ENCODE results near the gene GPSM3.
A peak's percentile ranks its signal among the peaks of the same experiment; 100 is the strongest.

The GPSM3 gene

DNA sequence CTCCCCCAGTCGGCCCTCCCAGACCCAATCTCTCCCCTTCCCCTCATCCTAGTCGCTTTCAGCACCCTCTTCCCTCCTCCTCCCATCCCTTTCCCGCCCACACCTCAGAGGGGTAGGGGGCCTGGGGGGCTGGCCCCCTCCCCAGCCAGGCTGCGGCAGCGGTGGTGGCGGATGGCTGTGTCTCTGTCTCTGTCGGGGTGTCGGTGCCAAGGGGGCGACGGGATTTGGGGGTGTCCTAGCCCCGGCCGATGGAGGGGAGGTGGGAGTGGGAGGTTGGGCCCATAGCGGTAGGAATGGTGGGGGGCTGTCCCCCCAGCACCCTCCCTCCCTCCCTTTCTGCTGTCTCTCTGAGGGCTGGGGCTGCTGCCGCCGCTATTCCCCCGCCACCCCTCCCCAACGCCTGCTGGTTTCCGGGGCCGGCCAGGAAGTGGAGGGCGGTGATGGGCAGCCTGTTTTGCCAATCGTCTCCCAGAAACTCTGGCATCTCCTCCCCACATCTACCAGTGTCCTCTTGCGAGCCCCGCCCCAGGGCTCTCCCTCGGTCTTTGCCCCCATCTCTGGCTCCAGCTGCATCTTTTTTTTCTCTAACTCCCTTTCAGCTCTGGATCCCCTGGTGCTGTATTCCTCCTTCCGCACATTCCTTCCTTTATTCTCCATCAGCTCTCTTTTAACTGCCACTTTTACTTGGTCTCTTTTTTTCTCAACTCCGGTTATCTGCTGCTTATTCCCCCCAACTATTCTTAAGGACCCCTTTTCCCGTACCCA is 16.6 kb downstream of the GPSM3 start, which contains the start of gene AGPAT1:
AGPAT1 (minus strand) TSS at position 374 of the 765 bp plus-strand sequence. CDS start 4,588 bp downstream, outside the sequence.
- TF ChIP-seq EZH2phosphoT487 (conservative IDR thresholded peaks at IDR 0.05; ENCODE audit: low read length) = no peak
- TF ChIP-seq, protein P1, sequence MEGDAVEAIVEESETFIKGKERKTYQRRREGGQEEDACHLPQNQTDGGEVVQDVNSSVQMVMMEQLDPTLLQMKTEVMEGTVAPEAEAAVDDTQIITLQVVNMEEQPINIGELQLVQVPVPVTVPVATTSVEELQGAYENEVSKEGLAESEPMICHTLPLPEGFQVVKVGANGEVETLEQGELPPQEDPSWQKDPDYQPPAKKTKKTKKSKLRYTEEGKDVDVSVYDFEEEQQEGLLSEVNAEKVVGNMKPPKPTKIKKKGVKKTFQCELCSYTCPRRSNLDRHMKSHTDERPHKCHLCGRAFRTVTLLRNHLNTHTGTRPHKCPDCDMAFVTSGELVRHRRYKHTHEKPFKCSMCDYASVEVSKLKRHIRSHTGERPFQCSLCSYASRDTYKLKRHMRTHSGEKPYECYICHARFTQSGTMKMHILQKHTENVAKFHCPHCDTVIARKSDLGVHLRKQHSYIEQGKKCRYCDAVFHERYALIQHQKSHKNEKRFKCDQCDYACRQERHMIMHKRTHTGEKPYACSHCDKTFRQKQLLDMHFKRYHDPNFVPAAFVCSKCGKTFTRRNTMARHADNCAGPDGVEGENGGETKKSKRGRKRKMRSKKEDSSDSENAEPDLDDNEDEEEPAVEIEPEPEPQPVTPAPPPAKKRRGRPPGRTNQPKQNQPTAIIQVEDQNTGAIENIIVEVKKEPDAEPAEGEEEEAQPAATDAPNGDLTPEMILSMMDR (IDR thresholded peaks at IDR 0.05; ENCODE audit: insufficient read depth, low read length, poor library complexity, severe bottlenecking) = no peak

DNA sequence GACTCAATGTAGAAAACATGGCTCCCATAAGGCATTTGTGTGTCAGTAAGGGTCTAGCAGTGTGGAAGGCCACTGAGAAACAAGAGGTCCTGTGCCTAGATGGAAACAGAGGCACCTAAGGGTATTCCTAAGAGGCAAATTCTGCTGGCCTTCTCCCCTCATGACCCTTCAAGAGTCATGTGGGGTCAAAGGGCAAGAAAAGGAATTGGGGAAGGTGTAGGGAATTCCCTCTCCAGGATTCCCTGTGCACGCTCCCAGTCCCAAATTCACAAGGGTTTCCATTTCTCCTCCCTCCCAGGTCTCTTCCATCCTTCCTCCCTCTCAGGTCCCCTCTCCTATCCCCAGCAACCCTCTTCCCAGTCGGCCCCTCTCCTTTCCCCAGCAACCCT is 17.1 kb downstream of the GPSM3 start:
- peak overlapping the region; percentile 88 for H3K9ac ChIP-seq (ENCODE audit: low read length)
- H3K4me3 ChIP-seq (ENCODE audit: insufficient read depth, low read length, poor library complexity, severe bottlenecking) = peak overlapping the region; percentile 86
- H2AFZ ChIP-seq (ENCODE audit: low read depth, low read length, severe bottlenecking) = peak overlapping the region; percentile 39
- H3K79me2 ChIP-seq (ENCODE audit: insufficient read depth, low read length) = peaks cover 31% of the 10 kb centered on the region
- no peaks in the 10 kb centered on the region for H3K9me2 ChIP-seq (replicated peaks; ENCODE audit: insufficient read depth, low read length)
- no peaks in the 10 kb centered on the region for H3K27me3 ChIP-seq (ENCODE audit: low read length)
- TF ChIP-seq EZH2phosphoT487 (conservative IDR thresholded peaks at IDR 0.05; ENCODE audit: low read length) = no peak
- TF ChIP-seq, protein P1 (IDR thresholded peaks at IDR 0.05; ENCODE audit: insufficient read depth, low read length, poor library complexity, severe bottlenecking) = no peak
- H3K36me3 ChIP-seq (ENCODE audit: low read length) = no peaks in the 10 kb centered on the region
- H3K9me3 ChIP-seq (ENCODE audit: insufficient read depth, low read length) = no peaks in the 10 kb centered on the region
- H3F3A ChIP-seq (ENCODE audit: insufficient read depth) = peaks cover 16% of the 10 kb centered on the region
- H4K20me1 ChIP-seq (ENCODE audit: low read depth, low read length) = no peaks in the 10 kb centered on the region
- peak overlapping the region; percentile 73 for H3K4me2 ChIP-seq (ENCODE audit: low read depth, low read length, poor library complexity, severe bottlenecking)
- no peak overlapping the region; the same call in 1 of the 2 replicates for H3K27ac ChIP-seq (ENCODE audit: low read depth, low read length)

More for the DNA sequence above, 16.6 kb downstream of the GPSM3 start, which contains the start of gene AGPAT1:
- H2AFZ ChIP-seq (ENCODE audit: low read depth, low read length, severe bottlenecking) = peak within 1 kb of the TSS; percentile 59
- peak within 1 kb of the TSS; percentile 81 for H3K27ac ChIP-seq (ENCODE audit: low read depth, low read length)
- H3F3A ChIP-seq (ENCODE audit: insufficient read depth) = peaks cover 16% of the 10 kb centered on the region
- no peaks in the 10 kb centered on the region for H4K20me1 ChIP-seq (ENCODE audit: low read depth, low read length)
- H3K4me3 ChIP-seq (ENCODE audit: insufficient read depth, low read length, poor library complexity, severe bottlenecking) = peak within 1 kb of the TSS; percentile 86
- H3K4me2 ChIP-seq (ENCODE audit: low read depth, low read length, poor library complexity, severe bottlenecking) = peak within 1 kb of the TSS; percentile 73
- H3K9me3 ChIP-seq (ENCODE audit: insufficient read depth, low read length) = no peaks in the 10 kb centered on the region
- no peaks in the 10 kb centered on the region for H3K9me2 ChIP-seq (replicated peaks; ENCODE audit: insufficient read depth, low read length)
- H3K79me2 ChIP-seq (ENCODE audit: insufficient read depth, low read length) = peaks cover 31% of the 10 kb centered on the region
- H3K9ac ChIP-seq (ENCODE audit: low read length) = peak within 1 kb of the TSS; percentile 88
- no peaks in the 10 kb centered on the region for H3K36me3 ChIP-seq (ENCODE audit: low read length)
- H3K27me3 ChIP-seq (ENCODE audit: low read length) = no peaks in the 10 kb centered on the region

DNA sequence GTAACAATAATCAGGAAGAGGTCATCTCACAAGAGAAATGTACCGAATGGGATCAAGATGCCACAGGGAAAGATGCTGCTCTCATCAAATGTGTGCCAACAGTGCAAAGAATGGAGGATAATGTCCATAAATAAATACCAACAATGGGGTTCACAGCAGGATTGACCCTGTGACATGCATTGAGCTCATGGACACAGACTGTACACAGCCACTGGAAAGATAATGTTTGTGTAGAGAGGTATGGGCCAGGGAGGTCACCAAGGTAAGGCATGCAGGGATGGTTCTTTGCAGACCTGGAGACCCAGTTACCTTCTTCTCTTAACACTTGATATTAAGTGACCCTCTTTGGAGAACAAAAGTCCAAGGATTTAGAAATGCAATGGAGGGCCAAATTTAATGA is 18.0 kb downstream of the GPSM3 start:
- H3K4me3 ChIP-seq (ENCODE audit: insufficient read depth, low read length, poor library complexity, severe bottlenecking) = no peak overlapping the region

More for the DNA sequence above, 18.0 kb downstream of the GPSM3 start:
- Histone ChIP-seq H3K79me2 (ENCODE audit: insufficient read depth, low read length) (peaks cover 29% of the 10 kb centered on the region), H3K27ac (ENCODE audit: low read depth, low read length) (no peak overlapping the region), H3K9me2 (replicated peaks; ENCODE audit: insufficient read depth, low read length) (no peaks in the 10 kb centered on the region), H4K20me1 (ENCODE audit: low read depth, low read length) (no peaks in the 10 kb centered on the region), H3F3A (ENCODE audit: insufficient read depth) (peaks cover 16% of the 10 kb centered on the region), H3K27me3 (ENCODE audit: low read length) (no peaks in the 10 kb centered on the region), H2AFZ (ENCODE audit: low read depth, low read length, severe bottlenecking) (no peak overlapping the region), H3K9ac (ENCODE audit: low read length) (no peak overlapping the region), H3K4me2 (ENCODE audit: low read depth, low read length, poor library complexity, severe bottlenecking) (peak overlapping the region; percentile 73), H3K9me3 (ENCODE audit: insufficient read depth, low read length) (no peaks in the 10 kb centered on the region), H3K36me3 (ENCODE audit: low read length) (no peaks in the 10 kb centered on the region)
- TF ChIP-seq, protein P1 (IDR thresholded peaks at IDR 0.05; ENCODE audit: insufficient read depth, low read length, poor library complexity, severe bottlenecking) = no peak
- no peak for TF ChIP-seq EZH2phosphoT487 (conservative IDR thresholded peaks at IDR 0.05; ENCODE audit: low read length)
